IMR-90 (cell line): ENCODE data around the gene C17orf100.

Experiments
- CEBPB ChIP-seq: IDR thresholded peaks from 2 replicates; pipeline ENCODE4 v1.6.1; 2012; ENCODE audit warnings: low read depth, low read length, improper control_type of control experiment
- MAFK ChIP-seq: IDR thresholded peaks from 2 replicates; pipeline ENCODE4 v1.6.1; 2012; ENCODE audit warnings: low read depth, low read length, improper control_type of control experiment
- POLR2A ChIP-seq: IDR thresholded peaks from 2 replicates; pipeline ENCODE4 v1.6.1; 2012; ENCODE audit warnings: mild to moderate bottlenecking, low read depth, low read length
- RFX5 ChIP-seq: IDR thresholded peaks from 2 replicates; pipeline ENCODE4 v1.8.0; 2012; ENCODE audit warnings: low read depth, mild to moderate bottlenecking, low read length, moderate library complexity
- TF ChIP-seq, protein P1 (sequence below): conservative IDR thresholded peaks from 2 replicates; pipeline ENCODE4 v1.5.1; 2012; ENCODE audit warnings: mild to moderate bottlenecking, low read depth, low read length, improper control_type of control experiment

DNA sequence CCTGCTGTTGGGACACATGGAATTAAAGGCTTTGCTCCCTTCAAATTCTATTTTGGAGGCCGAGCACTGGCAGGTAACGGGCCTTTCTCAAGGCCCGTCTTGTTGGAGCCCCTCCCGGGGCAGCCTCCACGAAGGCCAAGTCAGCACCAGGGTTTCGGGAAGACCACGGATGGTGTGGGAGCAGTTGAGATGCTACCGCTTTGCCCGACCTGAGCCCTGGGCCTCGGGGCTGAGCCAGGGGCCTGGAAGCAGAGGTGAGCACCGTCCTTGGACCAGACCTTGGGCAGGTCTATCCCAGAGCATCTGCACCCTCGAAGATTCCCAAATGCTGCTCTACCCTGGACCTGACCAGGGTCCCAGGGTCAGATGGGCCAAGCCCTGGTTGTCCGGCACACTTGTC, 23.0 kb downstream of the C17orf100 start:
- no peak for TF ChIP-seq POLR2A
- TF ChIP-seq, protein P1, sequence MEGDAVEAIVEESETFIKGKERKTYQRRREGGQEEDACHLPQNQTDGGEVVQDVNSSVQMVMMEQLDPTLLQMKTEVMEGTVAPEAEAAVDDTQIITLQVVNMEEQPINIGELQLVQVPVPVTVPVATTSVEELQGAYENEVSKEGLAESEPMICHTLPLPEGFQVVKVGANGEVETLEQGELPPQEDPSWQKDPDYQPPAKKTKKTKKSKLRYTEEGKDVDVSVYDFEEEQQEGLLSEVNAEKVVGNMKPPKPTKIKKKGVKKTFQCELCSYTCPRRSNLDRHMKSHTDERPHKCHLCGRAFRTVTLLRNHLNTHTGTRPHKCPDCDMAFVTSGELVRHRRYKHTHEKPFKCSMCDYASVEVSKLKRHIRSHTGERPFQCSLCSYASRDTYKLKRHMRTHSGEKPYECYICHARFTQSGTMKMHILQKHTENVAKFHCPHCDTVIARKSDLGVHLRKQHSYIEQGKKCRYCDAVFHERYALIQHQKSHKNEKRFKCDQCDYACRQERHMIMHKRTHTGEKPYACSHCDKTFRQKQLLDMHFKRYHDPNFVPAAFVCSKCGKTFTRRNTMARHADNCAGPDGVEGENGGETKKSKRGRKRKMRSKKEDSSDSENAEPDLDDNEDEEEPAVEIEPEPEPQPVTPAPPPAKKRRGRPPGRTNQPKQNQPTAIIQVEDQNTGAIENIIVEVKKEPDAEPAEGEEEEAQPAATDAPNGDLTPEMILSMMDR: no peak
- TF ChIP-seq CEBPB: no peak
- no peak for TF ChIP-seq MAFK
- TF ChIP-seq RFX5: no peak
